NOMO-1 (cell line): Measurements from ENCODE around the gene RAP2B.
A peak's percentile ranks its signal among the peaks of the same experiment; 100 is the strongest.

ENCODE experiments used
- DNase-seq, 2 experiments: peaks; one replicate each; lab custom pipeline; 2025; ENCODE audit not compliant: unreplicated experiment in 2 of 2; lab: John Stamatoyannopoulos, UW

The RAP2B gene

DNA sequence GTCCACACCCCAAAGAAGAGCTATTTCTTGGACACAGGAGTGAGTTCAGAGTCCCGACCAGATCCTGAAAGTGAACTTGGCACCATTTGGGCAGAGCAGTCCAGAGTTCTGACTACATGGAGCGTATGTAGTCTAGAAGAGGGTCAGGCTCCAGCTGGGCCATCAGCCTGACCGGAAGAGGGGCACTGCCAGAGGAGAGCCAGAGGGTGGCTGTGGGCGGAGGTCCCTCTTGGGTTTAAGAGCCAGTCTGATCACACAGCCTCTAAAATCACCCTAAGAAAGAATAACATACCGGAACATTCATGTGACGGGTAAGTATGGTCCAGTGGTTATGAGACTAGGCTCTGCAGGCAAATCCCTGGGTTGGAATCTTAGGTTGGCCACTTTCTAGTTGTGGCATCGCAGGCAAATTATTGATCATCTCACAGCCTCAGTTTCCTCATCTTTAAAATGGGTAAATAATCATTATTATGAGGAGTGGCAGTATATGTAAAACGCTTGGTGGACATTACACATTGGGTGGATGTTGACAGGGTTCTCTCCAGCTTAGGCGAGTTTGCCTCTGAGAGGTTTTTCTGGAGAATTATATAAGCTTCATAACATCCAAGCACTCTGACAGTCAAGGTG is 2.1 kb upstream of the RAP2B start:
- no peak for DNase-seq

- DNase-seq: peak; percentile 94 to 97
These were observed 1.4 kb upstream of the RAP2B start for GRCh38 chr3:153160451-153161137.

GRCh38 chr3:153161138-153161713 is 800 bp upstream of the RAP2B start:
- DNase-seq: peak; percentile 100

- DNase-seq: peak; percentile 60 to 76
These were observed 727 bp downstream of the RAP2B start for GRCh38 chr3:153162513-153163392.

GRCh38 chr3:153163393-153163724 is 1.3 kb downstream of the RAP2B start:
- DNase-seq: peak; percentile 60 to 76

GRCh38 chr3:153163756-153164550 is 1.9 kb downstream of the RAP2B start:
- DNase-seq: no peak

DNA sequence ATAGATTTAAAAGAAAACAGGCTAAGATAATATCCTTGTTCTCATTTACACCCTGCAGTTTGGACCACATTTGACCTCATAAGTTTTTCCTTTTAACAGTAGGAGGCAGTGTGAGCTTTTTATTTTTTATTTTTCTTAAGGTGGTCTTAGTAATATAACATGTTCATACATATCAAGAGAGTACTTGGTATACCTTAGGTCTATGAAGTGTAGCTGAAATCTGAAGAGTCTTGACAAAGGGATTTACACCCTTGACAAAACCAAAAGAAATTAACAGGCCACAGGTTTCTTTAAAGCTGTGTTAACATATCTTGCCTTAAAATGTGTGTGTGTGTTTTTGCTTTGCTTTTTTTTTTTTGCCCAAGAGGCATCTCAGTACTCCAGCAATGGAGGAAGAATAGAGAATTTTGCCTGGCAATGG is 3.2 kb downstream of the RAP2B start:
- DNase-seq: peak; percentile 65 to 73

GRCh38 chr3:153166206-153166605 is 4.2 kb downstream of the RAP2B start:
- DNase-seq: peak in 1 of 2 experiments; percentile 38

DNA sequence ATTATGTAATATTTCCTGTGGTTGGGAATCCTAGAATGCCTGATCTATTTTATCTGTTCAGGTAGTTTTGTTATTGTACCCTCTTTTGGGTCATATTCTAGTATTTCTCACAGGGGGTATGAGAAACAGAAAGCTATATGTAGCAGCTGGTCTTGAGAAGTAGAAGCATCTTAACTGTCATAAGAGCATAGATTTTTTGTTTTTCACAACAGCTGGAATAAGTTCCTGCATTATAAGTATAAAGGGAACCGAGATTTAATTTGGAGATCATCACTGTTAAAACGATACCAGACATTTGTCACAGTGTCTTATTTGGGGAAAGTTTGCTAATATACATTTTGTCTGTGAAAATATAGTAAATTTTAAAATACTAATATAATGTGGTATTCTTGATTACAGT is 4.8 kb downstream of the RAP2B start:
- DNase-seq: no peak

DNA sequence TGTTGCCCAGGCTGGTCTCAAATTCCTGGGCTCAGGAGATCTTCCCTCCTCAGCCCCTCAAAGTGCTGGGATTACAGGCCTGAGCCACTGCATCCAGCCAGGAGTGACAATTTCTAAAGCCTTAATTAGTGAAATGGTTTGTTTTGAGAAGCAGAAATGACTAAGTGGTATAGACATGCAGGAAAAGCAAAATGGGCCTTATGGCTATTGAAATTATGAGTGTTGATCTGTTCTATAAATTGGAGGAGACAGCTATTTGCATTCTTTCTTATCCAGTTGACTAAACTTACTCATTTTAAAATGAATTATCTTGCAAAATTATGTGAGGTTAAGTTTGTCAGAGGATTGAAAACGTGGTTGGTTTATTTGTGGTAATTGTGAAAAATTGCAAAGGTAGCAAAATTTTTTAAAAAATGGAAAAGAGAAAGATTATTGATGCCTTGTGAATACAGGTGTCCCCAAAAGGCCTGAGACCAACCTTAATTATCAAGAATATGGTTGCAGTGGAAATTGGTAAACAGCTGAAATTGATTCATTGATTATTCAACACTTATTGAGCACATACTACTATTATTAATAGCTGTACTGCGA is 7.9 kb downstream of the RAP2B start:
- DNase-seq: no peak

- no peak for DNase-seq
These were observed 9.2 kb downstream of the RAP2B start for GRCh38 chr3:153171256-153171655.

DNA sequence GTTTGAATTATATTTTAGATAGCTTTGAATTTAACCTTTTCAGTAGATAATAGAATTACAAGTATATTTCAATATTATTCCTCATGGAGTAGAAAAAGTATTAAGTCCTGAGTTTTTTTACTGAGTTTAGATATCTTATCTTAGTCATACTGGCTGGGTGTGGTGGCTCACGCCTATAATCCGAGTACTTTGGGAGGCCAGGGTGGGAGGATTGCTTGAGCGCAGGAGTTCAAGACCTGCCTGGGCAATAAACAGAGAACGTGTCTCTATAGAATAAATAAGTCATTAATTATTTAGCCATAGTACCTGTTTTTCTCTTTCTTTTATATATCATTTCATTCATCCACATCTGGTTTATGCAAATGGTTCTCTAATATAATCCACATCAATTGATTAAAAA is 9.9 kb downstream of the RAP2B start:
- no peak for DNase-seq

DNA sequence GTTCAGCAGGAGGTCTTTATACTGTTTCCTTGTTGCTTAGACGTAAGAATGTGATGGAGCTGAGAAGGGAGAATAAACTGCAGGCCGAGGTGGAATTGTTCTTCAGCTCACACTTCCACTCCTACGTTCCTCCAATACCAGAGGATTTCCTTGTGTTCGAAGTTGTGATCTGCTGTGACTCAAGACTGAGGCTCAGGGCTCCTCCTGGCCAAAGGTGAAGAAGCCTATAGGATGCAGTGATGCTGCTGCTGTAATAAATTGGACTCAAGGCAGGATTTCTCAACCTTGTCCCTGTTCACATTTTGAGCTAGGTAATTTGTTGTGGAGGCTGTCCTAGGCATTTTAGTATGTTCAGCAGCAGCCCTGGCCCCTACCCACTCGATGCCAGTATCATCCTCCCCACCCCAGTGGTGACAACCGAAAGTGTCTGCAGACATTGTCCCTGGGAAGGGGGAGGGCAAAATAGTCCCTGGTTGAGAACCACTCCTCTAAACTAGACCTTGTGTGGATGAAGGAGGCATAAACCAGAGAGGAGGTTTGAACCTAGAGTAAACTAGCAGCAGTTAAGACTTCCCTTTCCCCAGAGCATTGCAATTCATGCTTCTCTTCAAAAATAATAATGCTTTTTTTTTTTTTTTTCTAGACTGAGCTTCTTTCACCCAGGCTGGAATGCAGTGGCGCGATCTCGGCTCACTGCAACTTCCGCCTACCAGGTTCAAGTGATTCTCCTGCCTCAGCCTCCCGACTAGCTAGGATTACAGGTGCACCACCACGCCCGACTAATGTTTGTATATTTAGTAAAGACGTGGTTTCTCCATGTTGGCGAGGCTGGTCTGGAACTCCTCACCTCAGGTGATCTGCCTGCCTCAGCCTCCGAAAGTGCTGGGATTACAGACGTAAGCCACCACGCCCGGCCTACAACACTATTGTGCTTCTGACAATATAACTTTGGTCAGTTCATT is 11.1 kb downstream of the RAP2B start:
- no peak for DNase-seq

GRCh38 chr3:153173758-153174516 is 11.9 kb downstream of the RAP2B start:
- no peak for DNase-seq

DNA sequence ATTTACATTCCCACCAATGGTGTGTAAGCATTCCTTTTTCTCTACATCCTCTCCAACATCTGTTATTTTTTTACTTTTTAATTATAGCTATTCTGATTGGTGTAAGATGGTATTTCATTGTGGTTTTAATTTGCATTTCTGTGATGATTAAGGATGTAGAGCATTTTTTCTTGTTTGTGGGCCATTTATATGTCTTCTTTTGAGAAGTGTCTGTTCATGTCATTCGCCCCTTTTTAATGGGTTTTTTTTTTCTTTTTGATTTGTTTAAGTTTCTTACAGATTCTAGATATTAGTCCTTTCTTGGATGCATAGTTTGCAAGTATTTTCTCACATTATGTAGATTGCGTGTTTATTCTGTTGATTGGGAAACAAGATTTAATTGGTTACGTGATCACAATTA is 14.2 kb downstream of the RAP2B start:
- no peak for DNase-seq

- DNase-seq: peak; percentile 45 to 84
These were observed 18.9 kb downstream of the RAP2B start for GRCh38 chr3:153180860-153181372.

DNA sequence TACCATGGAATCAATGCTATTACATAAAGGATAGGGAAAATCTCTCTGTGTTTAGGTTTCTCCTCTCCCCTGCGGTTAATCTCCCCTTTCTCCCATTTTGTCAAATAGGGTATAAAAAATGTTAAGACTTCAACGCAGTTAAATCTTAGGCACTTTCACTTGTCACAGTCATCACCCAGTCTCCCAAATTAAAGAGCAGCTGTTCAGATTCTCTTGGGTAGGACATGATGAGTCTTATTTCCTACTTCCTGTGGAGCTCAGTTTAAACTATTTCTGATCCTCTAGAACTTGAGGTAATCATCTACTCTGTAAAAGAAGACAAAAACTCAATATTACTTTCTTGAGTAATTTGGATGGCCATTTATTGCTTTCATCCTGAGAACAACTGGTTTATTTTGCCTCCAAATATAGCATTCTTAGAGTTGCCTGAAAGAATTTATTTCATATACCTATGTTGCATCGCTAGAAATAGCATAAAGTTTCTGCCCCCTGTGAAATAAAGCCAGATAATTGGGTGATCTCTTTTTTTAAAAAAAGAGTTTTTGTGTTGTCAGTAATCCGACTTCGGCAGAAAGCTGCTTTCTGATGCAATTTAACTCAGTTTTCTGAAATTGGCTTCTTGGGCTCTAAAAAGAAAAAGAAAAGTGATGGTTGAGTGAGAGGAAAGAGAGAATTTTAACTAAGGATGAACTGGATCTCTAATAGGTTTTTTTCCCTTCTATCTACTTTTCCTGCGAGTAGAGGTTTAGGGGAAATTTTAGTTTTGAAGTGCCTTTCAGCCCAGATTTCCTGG is 20.7 kb downstream of the RAP2B start:
- DNase-seq: peak in 1 of 2 experiments; percentile 19
